Ectodermal cell (in vitro differentiated cells): ENCODE data around the gene TBC1D20.
A peak's percentile ranks its signal among the peaks of the same experiment; 100 is the strongest.
"Not testable (repeated sequence)": the region's sequence is repeated elsewhere in the genome, so short reads cannot be mapped to it uniquely, and the experiment has no call there.

Source experiments
- H3K27ac ChIP-seq: 2 replicates; pipeline ENCODE4 v1.7.0; 2013; ENCODE audit warnings: mild to moderate bottlenecking, low read depth, low read length; ENCODE audit not compliant: insufficient read depth, poor library complexity, severe bottlenecking
- H3K27me3 ChIP-seq: 2 replicates; pipeline ENCODE4 v1.7.0; 2013; ENCODE audit warnings: mild to moderate bottlenecking, low read length; ENCODE audit not compliant: insufficient read depth, control insufficient read depth, poor library complexity, severe bottlenecking
- H3K36me3 ChIP-seq: one replicate; pipeline ENCODE4 v1.7.0; 2013; ENCODE audit warnings: low read length; ENCODE audit not compliant: control insufficient read depth, insufficient read depth
- H3K4me1 ChIP-seq: one replicate; pipeline ENCODE4 v1.7.0; 2013; ENCODE audit warnings: low read length; ENCODE audit not compliant: control insufficient read depth, insufficient read depth
- H3K4me3 ChIP-seq: 2 replicates; pipeline ENCODE4 v1.7.0; 2013; ENCODE audit warnings: low read depth, low read length, control low read depth; ENCODE audit not compliant: insufficient read depth
- H3K9me3 ChIP-seq: 2 replicates; pipeline ENCODE4 v1.7.0; 2013; ENCODE audit warnings: mild to moderate bottlenecking, low read length, moderate library complexity; ENCODE audit not compliant: control insufficient read depth
- WGBS, 2 experiments: methylation state at CpG; one replicate each; pipeline ENCODE4 v1.1.7; 2013; ENCODE audit warnings: missing lambda C conversion rate in 2 of 2; 5-methylcytosine and 5-hydroxymethylcytosine counted together

Gene TBC1D20

DNA sequence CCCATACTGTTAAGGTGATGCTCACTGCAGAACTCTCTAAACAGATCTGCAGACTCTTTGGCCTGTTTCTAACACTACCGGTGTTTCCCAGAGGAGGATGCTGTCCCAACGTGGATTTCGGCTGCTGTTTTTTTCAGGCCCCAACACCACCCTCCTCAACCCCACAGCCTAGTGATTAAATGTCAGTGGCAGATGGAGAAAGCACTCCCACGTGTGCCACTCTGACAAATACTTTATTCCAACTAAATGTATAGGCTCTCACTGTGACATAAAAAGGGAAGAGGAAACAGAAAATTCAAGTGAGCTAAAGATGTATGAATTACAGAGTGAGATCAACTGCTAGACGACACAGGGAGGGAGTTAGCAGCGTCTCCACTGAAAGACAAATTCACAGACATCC, 3.6 kb downstream of the TBC1D20 start:
- WGBS, 2 experiments, result 81 to 87% methylated on average over 5 to 6 of the region's 6 CpGs
- Histone ChIP-seq H3K4me3 (no peak overlapping the region), H3K27me3 (peaks cover 4% of the 10 kb centered on the region), H3K4me1 (no peaks in the 10 kb centered on the region), H3K36me3 (no peaks in the 10 kb centered on the region), H3K27ac (no peak overlapping the region), H3K9me3 (no peaks in the 10 kb centered on the region)

DNA sequence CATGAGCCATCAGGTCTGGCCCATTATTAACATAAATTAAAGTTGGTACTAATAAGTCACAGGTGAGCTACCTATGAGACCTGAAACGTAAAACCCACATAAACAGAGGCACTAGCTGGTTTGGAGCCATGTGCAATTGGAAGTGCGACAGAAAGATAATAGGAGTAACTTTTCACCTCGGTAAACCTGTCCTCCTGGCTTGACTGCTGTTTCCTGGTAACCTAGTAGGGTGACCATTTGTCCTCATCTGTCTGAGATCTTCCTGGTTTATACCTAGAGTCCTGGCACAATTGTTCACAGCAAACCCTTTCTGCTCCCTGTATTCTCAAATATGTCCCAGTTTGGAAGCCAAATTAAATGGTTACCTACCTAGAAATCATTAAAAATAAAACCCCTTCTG, 7.4 kb downstream of the TBC1D20 start:
- H3K36me3 ChIP-seq, result no peaks in the 10 kb centered on the region
- H3K4me1 ChIP-seq, result no peaks in the 10 kb centered on the region
- no peak overlapping the region for H3K4me3 ChIP-seq
- WGBS, 2 experiments, result 94 to 97% methylated on average over 3 of the region's 3 CpGs
- no peak overlapping the region for H3K27ac ChIP-seq
- no peaks in the 10 kb centered on the region for H3K27me3 ChIP-seq
- H3K9me3 ChIP-seq, result no peaks in the 10 kb centered on the region

DNA sequence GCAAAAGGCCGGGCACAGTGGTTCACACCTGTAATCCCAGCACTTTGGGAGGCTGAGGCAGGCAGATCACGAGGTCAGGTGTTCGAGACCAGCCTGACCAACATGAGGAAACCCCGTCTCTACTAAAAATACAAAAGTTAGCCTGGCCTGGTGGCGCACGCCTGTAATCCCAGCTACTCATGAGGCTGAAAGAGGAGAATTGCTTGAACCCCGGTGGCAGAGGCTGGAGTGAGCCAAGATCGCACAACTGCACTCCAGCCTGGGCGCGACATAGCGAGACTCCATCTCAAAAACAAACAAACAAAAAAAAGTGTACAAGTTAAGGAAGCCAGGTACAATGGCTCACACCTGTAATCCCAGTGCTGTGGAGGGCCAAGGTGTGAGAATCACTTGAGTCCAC, 10.3 kb downstream of the TBC1D20 start:
- WGBS, 2 experiments, result 91 to 93% methylated on average over 11 of the region's 11 CpGs
- H3K36me3 ChIP-seq, H3K4me3 ChIP-seq, H3K27me3 ChIP-seq, H3K9me3 ChIP-seq, H3K27ac ChIP-seq, H3K4me1 ChIP-seq: not testable (repeated sequence)

DNA sequence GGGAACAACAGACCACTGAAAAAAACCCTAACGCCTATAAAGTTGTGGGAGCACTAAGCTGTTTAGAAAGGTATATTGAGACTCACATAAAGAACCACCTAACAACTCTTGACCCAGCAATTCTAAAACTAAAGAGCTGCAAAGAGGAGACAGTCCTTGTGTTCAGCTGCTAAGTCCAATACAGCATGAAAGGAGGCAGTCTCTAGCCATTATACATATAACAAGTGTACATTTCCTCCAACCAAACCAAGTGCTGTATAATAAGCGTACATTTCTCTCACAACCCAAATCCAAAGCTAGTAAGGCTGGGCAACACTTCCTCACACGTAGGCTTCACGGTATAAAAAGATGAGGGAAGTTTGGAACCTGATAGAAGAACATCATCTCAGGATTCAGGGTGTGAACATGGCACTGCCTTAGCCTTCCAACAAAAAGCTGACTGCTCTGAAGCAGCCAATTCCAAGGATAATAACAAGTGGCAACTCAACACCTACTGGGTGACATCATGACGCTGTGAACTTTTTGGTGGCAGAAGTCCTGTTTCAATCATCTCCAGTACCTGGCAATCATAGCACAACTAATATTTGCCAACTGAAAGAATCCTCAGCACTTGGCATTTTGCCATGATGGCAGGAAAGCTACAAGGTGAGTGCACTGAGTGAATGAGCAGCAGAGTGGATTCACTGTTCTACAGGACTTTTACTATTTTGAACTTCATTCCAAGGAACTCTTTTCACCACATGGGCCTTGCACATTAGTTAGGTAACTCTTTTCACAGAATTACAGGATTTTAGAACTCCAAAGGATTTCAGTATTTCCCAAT, 16.6 kb downstream of the TBC1D20 start:
- Histone ChIP-seq H3K9me3 (no peaks in the 10 kb centered on the region), H3K4me1 (no peaks in the 10 kb centered on the region), H3K4me3 (no peak overlapping the region), H3K36me3 (peaks cover 23% of the 10 kb centered on the region), H3K27ac (no peak overlapping the region), H3K27me3 (no peaks in the 10 kb centered on the region)
- WGBS, 2 experiments, result 94 to 97% methylated on average over 5 of the region's 5 CpGs

DNA sequence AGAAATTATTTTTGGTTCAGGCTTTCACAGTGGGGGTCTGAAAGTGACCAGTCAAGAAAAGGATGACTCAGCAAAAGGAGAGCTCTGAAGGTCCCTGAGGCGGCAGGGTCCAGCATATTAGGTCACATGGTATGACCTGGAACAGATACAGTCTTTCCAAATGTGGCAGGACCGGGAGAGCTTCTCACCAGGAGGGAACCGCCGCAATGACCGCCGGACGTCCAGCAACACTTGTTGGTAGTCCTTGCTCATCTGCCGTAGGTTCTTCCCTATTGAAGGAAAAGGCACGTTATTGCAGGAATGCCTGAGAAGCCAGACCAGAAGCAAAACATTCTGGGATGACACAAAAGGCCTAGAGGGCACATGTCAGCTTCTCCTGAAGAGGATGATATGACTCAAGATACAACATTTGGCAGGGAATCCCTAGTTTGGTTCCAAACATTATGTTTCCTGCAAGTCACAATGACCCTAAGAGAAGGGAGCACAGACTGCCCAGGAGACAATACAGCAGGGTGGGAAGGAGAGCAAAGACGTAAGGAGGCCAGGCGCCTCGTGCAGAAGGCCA, 17.4 kb downstream of the TBC1D20 start:
- H3K36me3 ChIP-seq, result peaks cover 23% of the 10 kb centered on the region
- H3K9me3 ChIP-seq, result no peaks in the 10 kb centered on the region
- WGBS, 2 experiments, result 91 to 93% methylated on average over 12 of the region's 12 CpGs
- H3K27me3 ChIP-seq, result no peaks in the 10 kb centered on the region
- no peaks in the 10 kb centered on the region for H3K4me1 ChIP-seq
- no peak overlapping the region for H3K4me3 ChIP-seq
- H3K27ac ChIP-seq, result peak overlapping the region; percentile 11

DNA sequence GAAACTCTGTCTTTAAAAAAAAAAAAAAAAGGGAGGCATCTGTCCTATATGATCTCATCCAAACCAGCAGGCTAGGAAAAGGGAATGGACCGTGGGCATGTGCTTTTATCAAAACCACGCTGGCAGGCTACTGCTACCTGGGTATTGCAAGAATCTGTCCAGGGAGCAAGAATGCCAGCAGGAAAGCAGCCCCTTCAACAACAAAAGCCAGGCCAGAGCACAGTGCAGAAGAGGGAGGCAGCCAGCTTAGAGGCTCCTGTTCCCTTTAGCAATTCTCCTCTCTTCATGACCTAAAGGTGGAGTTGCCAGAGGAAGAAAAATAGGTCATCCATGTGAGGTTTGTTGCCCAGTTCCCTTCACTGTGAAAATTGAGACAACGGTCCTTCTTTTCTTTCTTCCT, 18.2 kb downstream of the TBC1D20 start:
- H3K27me3 ChIP-seq, result no peaks in the 10 kb centered on the region
- H3K36me3 ChIP-seq, result peaks cover 29% of the 10 kb centered on the region
- 89 to 96% methylated on average over 3 of the region's 3 CpGs for WGBS, 2 experiments
- no peak overlapping the region for H3K4me3 ChIP-seq
- H3K27ac ChIP-seq, result no peak overlapping the region
- no peaks in the 10 kb centered on the region for H3K9me3 ChIP-seq
- H3K4me1 ChIP-seq, result no peaks in the 10 kb centered on the region

DNA sequence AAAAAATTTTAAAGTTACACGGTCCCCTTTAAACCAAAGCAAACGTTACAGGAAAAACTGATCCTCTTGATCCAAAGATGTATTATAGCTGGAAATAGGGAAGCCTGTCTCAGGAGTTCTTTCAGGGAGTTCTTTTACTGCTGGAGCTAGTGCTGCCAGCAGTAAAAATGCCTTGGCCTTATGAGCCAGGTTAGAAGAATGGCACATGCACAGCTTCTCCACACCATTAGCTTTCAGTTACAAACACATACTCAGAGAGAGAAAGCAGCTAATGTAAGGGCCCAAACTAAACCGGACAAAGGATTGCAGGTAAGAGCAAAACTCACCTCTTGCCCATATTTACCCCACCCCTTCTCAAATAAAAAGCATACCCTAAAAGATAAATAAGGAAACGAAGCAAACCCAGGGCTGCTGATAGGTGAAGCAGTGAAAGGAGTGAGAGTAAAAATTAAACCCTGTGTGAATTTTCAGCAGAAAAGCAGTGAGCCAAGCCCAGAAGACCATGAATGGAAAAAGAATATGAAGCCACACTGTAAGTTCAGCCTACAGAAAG, 19.0 kb downstream of the TBC1D20 start:
- Histone ChIP-seq H3K27me3 (no peaks in the 10 kb centered on the region), H3K27ac (no peak overlapping the region), H3K4me1 (no peaks in the 10 kb centered on the region), H3K9me3 (no peaks in the 10 kb centered on the region), H3K4me3 (no peak overlapping the region), H3K36me3 (peaks cover 33% of the 10 kb centered on the region)
- 95 to 96% methylated on average over 4 of the region's 4 CpGs for WGBS, 2 experiments

DNA sequence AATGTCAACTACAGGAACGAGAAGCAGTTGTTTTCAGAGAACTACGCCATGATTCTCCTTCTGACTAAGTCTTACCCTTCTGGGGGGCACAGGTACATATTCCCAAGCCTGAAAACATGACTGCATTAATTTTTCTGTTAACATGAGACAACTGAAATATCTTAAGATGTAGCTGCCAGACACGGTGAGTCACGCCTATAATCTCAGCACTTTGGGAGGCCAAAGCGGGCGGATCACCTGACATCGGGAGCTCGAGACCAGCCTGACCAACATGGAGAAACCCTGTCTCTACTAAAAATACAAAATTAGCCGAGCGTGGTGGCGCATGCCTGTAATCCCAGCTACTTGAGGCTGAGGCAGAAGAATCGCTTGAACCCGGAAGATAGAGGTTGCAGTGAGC, 21.7 kb downstream of the TBC1D20 start:
- H3K36me3 ChIP-seq, result peaks cover 47% of the 10 kb centered on the region
- 91 to 93% methylated on average over 13 of the region's 13 CpGs for WGBS, 2 experiments
- H3K9me3 ChIP-seq, result no peaks in the 10 kb centered on the region
- no peaks in the 10 kb centered on the region for H3K4me1 ChIP-seq
- no peak overlapping the region for H3K4me3 ChIP-seq
- H3K27me3 ChIP-seq, result no peaks in the 10 kb centered on the region
- no peak overlapping the region for H3K27ac ChIP-seq

DNA sequence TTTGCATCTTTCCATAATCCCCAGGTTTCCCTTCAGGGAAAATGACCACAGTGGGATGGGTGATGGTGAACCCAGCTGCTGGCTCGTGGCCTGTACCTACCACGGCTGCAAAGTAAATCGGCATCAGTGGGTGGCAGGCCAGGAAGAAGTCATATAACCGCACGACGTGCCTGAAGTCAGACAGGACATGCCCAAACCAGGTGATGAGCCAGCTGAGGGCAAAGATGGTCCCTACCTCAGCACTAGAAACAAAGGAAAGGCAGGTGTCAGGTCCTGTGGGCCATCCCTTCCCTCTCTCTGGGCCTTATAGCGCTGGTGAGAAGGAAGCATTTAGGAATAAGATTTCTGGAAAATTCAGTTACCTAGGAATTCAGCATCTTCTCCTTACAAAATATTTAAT, 22.2 kb downstream of the TBC1D20 start:
- H3K4me3 ChIP-seq, result no peak overlapping the region
- no peak overlapping the region for H3K27ac ChIP-seq
- H3K9me3 ChIP-seq, result no peaks in the 10 kb centered on the region
- peaks cover 52% of the 10 kb centered on the region for H3K36me3 ChIP-seq
- no peaks in the 10 kb centered on the region for H3K27me3 ChIP-seq
- WGBS, 2 experiments, result 93 to 96% methylated on average over 6 to 7 of the region's 7 CpGs
- H3K4me1 ChIP-seq, result no peaks in the 10 kb centered on the region

DNA sequence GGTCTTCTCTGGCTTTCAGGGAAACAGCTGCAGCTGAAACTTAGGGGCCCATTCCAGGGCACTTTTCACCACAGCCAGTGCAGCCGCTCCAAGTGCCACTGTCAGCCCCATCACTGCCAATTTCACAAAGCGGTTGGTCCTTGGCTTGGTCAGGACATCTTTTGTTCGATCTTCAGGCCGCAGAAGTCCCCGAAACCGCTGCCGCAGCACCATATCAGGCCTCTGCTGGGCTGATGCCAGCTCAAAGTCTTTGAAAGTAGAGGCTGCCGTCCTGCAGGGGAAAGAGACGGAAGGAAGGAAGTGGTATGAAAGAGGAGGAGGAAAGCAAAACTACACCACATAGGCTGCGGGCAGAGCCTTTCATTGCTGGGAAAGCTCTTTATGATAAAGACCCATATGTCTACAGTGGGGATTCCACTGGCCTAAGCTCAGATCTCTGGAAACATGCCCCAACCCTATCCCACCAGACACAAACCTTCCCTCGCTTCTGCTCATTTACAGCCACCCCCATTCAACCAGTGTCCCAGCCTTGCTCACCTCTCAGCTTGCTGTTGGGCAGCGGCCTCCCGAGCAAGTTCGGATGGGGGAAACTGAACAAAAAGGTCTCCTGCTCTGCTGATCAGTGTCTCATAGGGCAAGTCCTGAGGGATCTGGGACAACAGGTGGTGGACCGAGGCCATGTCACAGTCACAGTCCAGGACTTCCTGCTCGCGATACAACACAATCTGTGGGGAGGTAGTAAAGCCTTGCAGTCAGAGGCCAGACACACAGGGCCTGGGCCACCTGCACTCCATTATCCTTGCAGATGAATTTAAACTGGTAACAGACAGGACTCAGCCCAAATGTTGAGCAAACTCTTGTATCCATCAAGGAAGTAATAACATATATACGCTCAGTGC, 23.5 kb downstream of the TBC1D20 start:
- Histone ChIP-seq H3K9me3 (no peaks in the 10 kb centered on the region), H3K4me3 (no peak overlapping the region), H3K27me3 (no peaks in the 10 kb centered on the region), H3K4me1 (no peaks in the 10 kb centered on the region), H3K36me3 (peaks cover 48% of the 10 kb centered on the region), H3K27ac (no peak overlapping the region)
- 95 to 97% methylated on average over 18 of the region's 18 CpGs for WGBS, 2 experiments
